Stimulated activated CD4-positive, alpha-beta T cell treated with anti-CD3 and anti-CD28 coated beads, TNF-alpha, amount 100 ng/mL, for 24 hours (primary cell): ENCODE results near the gene CDT1.
A peak's percentile ranks its signal among the peaks of the same experiment; 100 is the strongest.

ENCODE experiments used
- DNase-seq, 3 experiments: peaks; one replicate each; pipeline ENCODE4 v3.0.0-alpha.2; 2020; ENCODE audit warnings: low read depth in 3 of 3

CDT1 gene

GRCh38 chr16:88804552-88805339 lies 1.2 kb downstream of the CDT1 start:
- peak in 1 of 3 experiments; percentile 50 for DNase-seq

- no peak for DNase-seq
Measured at GRCh38 chr16:88805340-88805715, 1.7 kb downstream of the CDT1 start.

- no peak for DNase-seq
Measured at GRCh38 chr16:88805887-88806393, 2.4 kb downstream of the CDT1 start.

GRCh38 chr16:88806491-88807111 lies 3.0 kb downstream of the CDT1 start:
- DNase-seq: no peak

GRCh38 chr16:88807142-88807625 lies 3.6 kb downstream of the CDT1 start:
- DNase-seq: no peak

- no peak for DNase-seq
Measured at GRCh38 chr16:88807626-88808453, 4.3 kb downstream of the CDT1 start.

- no peak for DNase-seq
Measured at GRCh38 chr16:88809068-88809675, 5.6 kb downstream of the CDT1 start.

- peak in 1 of 3 experiments; percentile 28 for DNase-seq
Measured at GRCh38 chr16:88809676-88810165, 6.1 kb downstream of the CDT1 start.

GRCh38 chr16:88810166-88810911 lies 6.8 kb downstream of the CDT1 start:
- DNase-seq: peak in 1 of 3 experiments; percentile 58

- DNase-seq: peak in 2 of 3 experiments; percentile 47 to 68
Measured at GRCh38 chr16:88810912-88811768, 7.6 kb downstream of the CDT1 start.

GRCh38 chr16:88811769-88812512 lies 8.4 kb downstream of the CDT1 start, which contains the start of gene APRT:
Gene APRT (minus strand): TSS chr16:88811928. CDS start chr16:88811899, 29 bp downstream.
- peak; percentile 95 to 97 (median 96) for DNase-seq

GRCh38 chr16:88812513-88813268 lies 9.1 kb downstream of the CDT1 start:
- DNase-seq: peak in 1 of 3 experiments; percentile 43

GRCh38 chr16:88813269-88814143 lies 9.9 kb downstream of the CDT1 start:
- DNase-seq: no peak

GRCh38 chr16:88814144-88814502 lies 10.5 kb downstream of the CDT1 start:
- no peak for DNase-seq

GRCh38 chr16:88815227-88815626 lies 11.6 kb downstream of the CDT1 start:
- no peak for DNase-seq

GRCh38 chr16:88815901-88816589 lies 12.5 kb downstream of the CDT1 start:
- DNase-seq: peak in 1 of 3 experiments; percentile 59
